ENCODE measurements around the gene GIPC3.

GIPC3 gene

DNA sequence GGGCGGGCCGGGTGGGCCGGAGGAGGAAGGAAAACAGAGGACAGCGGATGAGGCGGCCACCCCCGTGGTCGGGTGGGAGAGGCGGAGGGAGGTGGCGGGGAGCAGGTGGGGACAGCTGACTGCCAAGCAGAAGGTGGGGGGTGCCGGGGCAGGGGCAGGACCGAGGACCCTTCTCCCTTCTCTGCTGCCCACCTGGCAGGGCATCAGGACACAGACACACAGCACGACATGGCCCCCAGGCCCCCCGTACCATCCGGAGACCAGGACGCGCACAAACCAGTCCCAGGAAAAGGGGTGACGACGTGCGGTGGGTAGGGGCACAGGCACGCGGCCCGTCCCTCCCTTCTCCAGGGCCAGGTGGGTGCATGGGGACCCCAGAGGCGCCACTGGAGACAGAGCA, 52.3 kb downstream of the GIPC3 start:
- DNase-seq (ENCODE audit: low read depth, low spot score): no peak

DNA sequence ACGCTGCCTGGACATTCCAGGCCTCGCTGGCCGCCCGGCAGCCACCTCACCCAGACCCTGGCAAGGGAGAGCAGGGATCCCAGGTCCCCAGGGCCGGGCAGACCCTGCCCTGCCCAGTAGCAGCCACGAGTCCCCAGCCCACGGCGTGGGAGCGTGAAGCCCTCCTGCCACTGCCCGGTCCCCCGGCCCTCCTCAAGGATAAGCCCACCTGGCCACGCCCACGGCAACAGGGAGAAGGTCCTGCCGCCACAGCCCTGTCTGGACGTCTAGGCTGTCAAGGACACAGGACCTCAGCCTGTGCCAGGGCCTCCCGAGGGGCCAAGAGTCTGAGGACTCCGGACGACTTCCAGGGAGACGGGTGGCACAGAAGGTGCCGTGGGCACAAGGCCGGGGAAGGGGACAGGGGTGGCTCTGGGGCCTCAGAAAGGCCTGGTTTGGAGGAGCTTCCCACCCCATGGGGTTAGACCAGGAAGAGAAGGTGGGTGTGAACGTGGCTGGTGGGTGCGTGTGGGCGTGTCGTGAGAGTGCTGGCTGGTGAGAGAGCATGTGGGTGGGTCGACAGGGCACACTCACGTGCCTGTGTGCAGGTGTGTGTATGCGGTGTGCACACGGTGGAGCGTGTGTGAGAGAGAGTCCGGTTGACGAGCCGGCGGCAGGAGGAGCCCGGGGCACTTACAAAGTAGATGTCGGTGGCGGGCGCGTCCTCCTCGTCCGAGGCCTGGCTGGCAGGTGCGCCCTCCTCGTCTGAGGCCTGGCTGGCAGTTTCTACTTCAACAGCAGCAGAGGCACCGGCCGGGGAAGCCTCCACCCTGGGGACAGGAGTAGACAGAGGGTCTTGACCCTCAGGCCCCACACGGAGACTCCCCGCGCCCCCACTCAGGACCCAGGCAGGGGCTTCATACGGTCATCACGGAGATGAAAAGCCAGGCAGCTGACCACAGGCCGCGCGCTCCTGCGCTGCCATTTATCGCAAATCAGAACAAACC, 53.2 kb downstream of the GIPC3 start:
- DNase-seq (ENCODE audit: low read depth, low spot score): no peak

DNA sequence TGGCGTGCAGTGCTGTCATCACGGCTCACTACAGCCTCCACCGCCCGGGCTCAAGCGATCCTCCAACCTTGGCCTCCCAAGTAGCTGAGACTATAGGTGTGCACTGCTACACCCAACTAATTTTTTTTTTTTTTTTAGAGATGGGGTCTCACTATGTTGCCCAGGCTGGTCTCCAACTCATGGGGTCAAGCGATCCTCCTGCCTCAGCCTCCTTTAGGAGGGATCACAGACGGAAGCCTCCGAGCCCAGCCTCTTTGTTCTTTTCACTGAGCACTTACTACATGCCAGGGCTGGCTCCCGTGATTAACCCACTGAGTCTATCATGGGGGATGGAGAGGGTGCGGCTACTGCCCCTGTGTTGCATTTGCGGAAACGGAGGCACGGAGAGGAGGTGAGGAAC, 54.2 kb downstream of the GIPC3 start:
- no peak for DNase-seq (ENCODE audit: low read depth, low spot score)

DNA sequence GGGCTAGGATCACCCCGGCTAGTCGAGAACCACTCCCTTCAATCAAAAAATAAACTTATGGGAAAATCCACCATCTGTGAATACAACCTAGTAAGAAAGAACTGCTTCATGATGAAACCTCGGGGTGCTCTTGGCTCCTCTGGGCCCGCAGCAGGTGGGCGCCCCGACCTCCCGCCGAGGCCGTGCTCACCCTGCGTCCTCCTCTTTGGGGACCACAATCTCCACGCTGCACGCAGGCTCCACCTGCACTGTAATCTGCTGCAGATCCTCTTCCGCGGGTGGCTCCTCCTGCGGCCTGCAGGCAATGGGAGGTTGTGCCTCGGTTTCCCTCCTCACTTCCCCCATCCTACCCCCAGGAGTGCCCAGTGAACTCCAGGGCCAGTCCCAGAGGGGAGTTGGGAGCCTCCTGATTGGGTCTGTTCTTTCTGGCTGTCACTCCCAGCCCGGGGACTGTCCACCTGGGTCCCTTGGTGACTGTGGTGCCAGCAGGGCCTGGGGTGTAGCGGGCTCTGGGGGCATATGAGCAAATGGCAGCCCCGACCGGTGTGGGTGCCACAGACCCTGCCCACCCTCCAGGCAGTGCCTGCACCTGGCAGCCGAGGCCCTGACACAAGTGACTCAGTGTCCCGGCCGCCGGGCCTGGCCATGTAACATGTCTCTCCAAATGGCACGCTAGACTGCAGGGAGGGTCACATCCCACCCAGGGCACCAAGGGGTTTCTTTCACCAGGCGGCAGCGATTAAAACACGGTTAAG, 56.4 kb downstream of the GIPC3 start:
- no peak for DNase-seq (ENCODE audit: low read depth, low spot score)

DNA sequence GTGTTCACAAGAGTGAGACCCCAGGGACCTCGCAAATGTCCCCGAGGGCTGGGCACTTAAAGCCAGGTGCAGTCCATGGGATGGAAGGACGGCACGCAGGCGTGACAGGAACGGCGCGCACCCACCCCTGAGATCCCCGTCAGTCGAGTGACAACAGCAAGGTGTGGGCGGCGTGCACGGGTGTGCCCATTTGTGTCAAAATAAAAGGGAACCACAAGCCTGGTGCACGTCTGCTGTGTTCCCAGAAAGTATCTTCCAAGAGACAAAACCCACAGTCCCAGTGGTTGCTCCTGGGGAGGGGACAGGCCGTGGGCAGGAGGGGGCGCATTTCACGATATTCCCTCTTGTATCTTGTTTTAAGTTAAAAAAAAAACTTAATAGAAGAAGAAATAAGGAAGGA, 57.0 kb downstream of the GIPC3 start:
- no peak for DNase-seq (ENCODE audit: low read depth, low spot score)
